GM21423 (cell line): ENCODE data around the gene PPARG.
"Not testable (repeated sequence)": the region's sequence is repeated elsewhere in the genome, so short reads cannot be mapped to it uniquely, and the experiment has no call there.

Experiments
- ATAC-seq: cut with Tn5 transposase; IDR thresholded peaks from one replicate; pipeline ENCODE4 v1.9.1; 2021; ENCODE audit warnings: mild to moderate bottlenecking, moderate library complexity; ENCODE audit not compliant: unreplicated experiment

Gene PPARG

GRCh38 chr3:12278566-12278965 is 10.3 kb upstream of the PPARG start:
- ATAC-seq: no peak

- no peak for ATAC-seq
These were observed 9.1 kb upstream of the PPARG start for GRCh38 chr3:12279591-12280326.

- no peak for ATAC-seq
These were observed 8.5 kb upstream of the PPARG start for GRCh38 chr3:12280357-12280806.

- ATAC-seq: no peak
These were observed 4.3 kb upstream of the PPARG start for GRCh38 chr3:12284591-12284990.

- no peak for ATAC-seq
These were observed 3.8 kb upstream of the PPARG start for GRCh38 chr3:12285003-12285555.

- not testable (repeated sequence) for ATAC-seq
These were observed 3.1 kb upstream of the PPARG start for GRCh38 chr3:12285779-12286178.

GRCh38 chr3:12286504-12286903 is 2.4 kb upstream of the PPARG start:
- no peak for ATAC-seq

GRCh38 chr3:12286927-12287726 is 1.7 kb upstream of the PPARG start:
- ATAC-seq: no peak

GRCh38 chr3:12287727-12288181 is 1.1 kb upstream of the PPARG start:
- no peak for ATAC-seq

GRCh38 chr3:12289524-12289923 is 654 bp downstream of the PPARG start:
- no peak for ATAC-seq

GRCh38 chr3:12292770-12293169 is 3.9 kb downstream of the PPARG start:
- ATAC-seq: no peak

GRCh38 chr3:12294885-12295580 is 6.2 kb downstream of the PPARG start:
- no peak for ATAC-seq

GRCh38 chr3:12296511-12296910 is 7.6 kb downstream of the PPARG start:
- ATAC-seq: no peak

GRCh38 chr3:12299026-12299425 is 10.2 kb downstream of the PPARG start:
- ATAC-seq: no peak

GRCh38 chr3:12300137-12300536 is 11.3 kb downstream of the PPARG start:
- ATAC-seq: no peak

GRCh38 chr3:12301031-12301430 is 12.2 kb downstream of the PPARG start:
- ATAC-seq: no peak

GRCh38 chr3:12301513-12301912 is 12.6 kb downstream of the PPARG start:
- no peak for ATAC-seq

GRCh38 chr3:12302564-12302963 is 13.7 kb downstream of the PPARG start:
- ATAC-seq: no peak

GRCh38 chr3:12303534-12303933 is 14.7 kb downstream of the PPARG start:
- ATAC-seq: no peak

- ATAC-seq: no peak
These were observed 15.1 kb downstream of the PPARG start for GRCh38 chr3:12303993-12304392.

GRCh38 chr3:12307136-12307535 is 18.3 kb downstream of the PPARG start:
- ATAC-seq: no peak
